CD14-positive monocyte (primary cell): Measurements from ENCODE around the gene STARD4. TPM values are rescaled to one million over a fixed set of nuclear protein-coding genes. Genes with fewer than 3 reads are reported as not detected.

Experiments used
- DNase-seq, 3 donors: peaks; one replicate each; pipeline ENCODE4 v3.0.0-alpha.2; 2011 to 2022
- H2AFZ ChIP-seq: 2 replicates; pipeline ENCODE4 v1.6.0; 2012; ENCODE audit warnings: mild to moderate bottlenecking, low read depth, low read length, inconsistent platforms; ENCODE audit not compliant: insufficient read depth, poor library complexity, severe bottlenecking
- H3K27ac ChIP-seq, 2 donors: 1 replicate in 1 of 2; 2 replicates in 1 of 2; pipeline ENCODE4 v1.5.1; 2012 to 2013; ENCODE audit warnings: low read length in 2 of 2, control low read depth in 1 of 2, inconsistent platforms in 1 of 2, low read depth in 1 of 2, mild to moderate bottlenecking in 1 of 2
- H3K27me3 ChIP-seq, 2 donors: one replicate each; pipeline versions ENCODE4 v1.6.0 to v1.6.1; 2011 to 2013; ENCODE audit warnings: low read length in 2 of 2; ENCODE audit not compliant: control insufficient read depth in 2 of 2, insufficient read depth in 2 of 2
- H3K36me3 ChIP-seq, 2 donors: replicated peaks in 1 of 2; 1 replicate in 1 of 2; 2 replicates in 1 of 2; pipeline versions ENCODE4 v1.5.1 to v1.6.1; 2012 to 2013; ENCODE audit warnings: low read length in 2 of 2, control low read depth in 1 of 2, inconsistent platforms in 1 of 2, mild to moderate bottlenecking in 1 of 2; ENCODE audit not compliant: insufficient read depth in 2 of 2, control insufficient read depth in 1 of 2
- H3K4me1 ChIP-seq, 2 donors: 1 replicate in 1 of 2; 2 replicates in 1 of 2; pipeline versions ENCODE4 v1.5.1 to v1.6.1; 2012 to 2013; ENCODE audit warnings: low read length in 2 of 2, control low read depth in 1 of 2, inconsistent platforms in 1 of 2, mild to moderate bottlenecking in 1 of 2, moderate library complexity in 1 of 2; ENCODE audit not compliant: insufficient read depth in 2 of 2, control insufficient read depth in 1 of 2
- H3K4me2 ChIP-seq: replicated peaks from 2 replicates; pipeline ENCODE3; 2012; ENCODE audit warnings: low read length, moderate library complexity, mild to moderate bottlenecking; ENCODE audit not compliant: poor library complexity, severe bottlenecking; ENCODE audit errors: extremely low read depth
- H3K4me3 ChIP-seq, 3 experiments: fragments of 200-600 bp in 1 of 3; sonication (generic) in 1 of 3; replicated peaks in 1 of 3; 1 replicate in 2 of 3; 2 replicates in 1 of 3; pipeline ENCODE4 v1.5.1; 2011 to 2013; ENCODE audit warnings: low read length in 3 of 3, mild to moderate bottlenecking in 3 of 3, control low read depth in 2 of 3, low read depth in 2 of 3, inconsistent platforms in 1 of 3, moderate library complexity in 1 of 3
- H3K79me2 ChIP-seq: 2 replicates; pipeline ENCODE4 v1.6.0; 2012; ENCODE audit warnings: mild to moderate bottlenecking, control low read depth, inconsistent platforms, low read length, moderate library complexity; ENCODE audit not compliant: insufficient read depth
- H3K9ac ChIP-seq: 2 replicates; pipeline ENCODE4 v1.6.0; 2017; ENCODE audit warnings: low read length, mild to moderate bottlenecking; ENCODE audit not compliant: insufficient read depth, poor library complexity, severe bottlenecking
- H3K9me3 ChIP-seq, 2 donors: replicated peaks in 1 of 2; 1 replicate in 1 of 2; 2 replicates in 1 of 2; pipeline versions ENCODE4 v1.5.1 to v1.6.1; 2012 to 2013; ENCODE audit warnings: low read length in 2 of 2, control low read depth in 1 of 2; ENCODE audit not compliant: control insufficient read depth in 1 of 2, insufficient read depth in 1 of 2
- H4K20me1 ChIP-seq: 2 replicates; pipeline ENCODE4 v1.6.0; 2012; ENCODE audit warnings: mild to moderate bottlenecking, low read length, control low read depth, moderate library complexity; ENCODE audit not compliant: insufficient read depth
- H3K27ac Mint-ChIP-seq, 7 donors: one replicate each; pipeline ENCODE4 v1.8.0; 2020; ENCODE audit warnings: mild to moderate bottlenecking in 7 of 7, mixed read lengths in 7 of 7, moderate library complexity in 6 of 7, inconsistent platforms in 2 of 7
- H3K27me3 Mint-ChIP-seq, 3 donors: one replicate each; pipeline ENCODE4 v1.8.0; 2021 to 2022; ENCODE audit warnings: low read depth in 3 of 3, mild to moderate bottlenecking in 3 of 3, mixed read lengths in 3 of 3, moderate library complexity in 3 of 3, inconsistent platforms in 1 of 3
- H3K36me3 Mint-ChIP-seq, 2 donors: one replicate each; pipeline ENCODE4 v1.8.0; 2020; ENCODE audit warnings: mixed read lengths in 2 of 2, inconsistent platforms in 1 of 2, mild to moderate bottlenecking in 1 of 2
- H3K4me1 Mint-ChIP-seq: one replicate; pipeline ENCODE4 v1.8.0; 2020; ENCODE audit warnings: mild to moderate bottlenecking, mixed read lengths
- H3K4me3 Mint-ChIP-seq, 2 donors: one replicate each; pipeline ENCODE4 v1.8.0; 2020; ENCODE audit warnings: mild to moderate bottlenecking in 2 of 2, mixed read lengths in 2 of 2, moderate library complexity in 1 of 2
- H3K9me3 Mint-ChIP-seq, 7 donors: one replicate each; pipeline ENCODE4 v1.8.0; 2020 to 2022; ENCODE audit warnings: mixed read lengths in 7 of 7, mild to moderate bottlenecking in 6 of 7, moderate library complexity in 6 of 7, inconsistent platforms in 2 of 7
- CTCF ChIP-seq: fragments of 200-600 bp; IDR thresholded peaks from one replicate; pipeline ENCODE4 v1.8.0; 2022; ENCODE audit warnings: antibody characterized with exemption, mild to moderate bottlenecking
- WGBS: methylation state at CpG from one replicate; pipeline ENCODE4 v1.1.5; 2013; ENCODE audit warnings: missing lambda C conversion rate; ENCODE audit not compliant: insufficient coverage; 5-methylcytosine and 5-hydroxymethylcytosine counted together
- intact Hi-C, 2 donors: fragments of 100-400 bp; cut with micrococcal nuclease; formaldehyde crosslinking; loops; one replicate each; pipeline versions ENCODE4 v1.15.0 to v1.15.1; 2023
- polyA plus RNA-seq, 3 donors: library from polyadenylated mRNA; depleted of rRNA in 1 of 3; unstranded in 2 of 3; stranded (reverse) in 1 of 3; fragments of 300-500 nt in 2 of 3; fragments of >200 nt in 1 of 3; fragmentation: Illumina TruSeq in 2 of 3; gene quantifications; 1 replicate in 2 of 3; 2 replicates in 1 of 3; pipeline ENCODE4 v1.2.3, GENCODE V29; 2012 to 2021

STARD4 gene
- polyA plus RNA-seq, 3 donors = 6.4 to 7.7 (median 6.7) TPM

- Histone ChIP-seq H2AFZ (no peak overlapping the region), H4K20me1 (no peaks in the 10 kb centered on the region), H3K4me1 (peaks cover 14 to 16% of the 10 kb centered on the region in 2 donors), H3K9me3 (no peaks in the 10 kb centered on the region), H3K4me2 (no peak overlapping the region), H3K9ac (no peak overlapping the region), H3K27ac (no peak overlapping the region), H3K36me3 (peaks cover 7 to 12% of the 10 kb centered on the region in 2 donors), H3K27me3 (no peaks in the 10 kb centered on the region), H3K4me3 (no peak overlapping the region), H3K79me2 (peaks cover 22% of the 10 kb centered on the region)
- Mint-ChIP-seq H3K36me3 (peaks cover 14 to 21% of the 10 kb centered on the region in 2 donors), H3K27me3 (peaks cover 0 to 2% (median 0%) of the 10 kb centered on the region in 3 donors), H3K4me1 (peaks cover 21% of the 10 kb centered on the region), H3K9me3 (no peaks in the 10 kb centered on the region), H3K4me3 (no peak overlapping the region), H3K27ac (no peak overlapping the region)
- no peak for DNase-seq
- no peak for TF ChIP-seq CTCF
- intact Hi-C loops = no loop called here
- no CpG with 5 or more reads among the region's 4 CpGs for WGBS
Measured at GRCh38 chr5:111507276-111507675, 5.1 kb downstream of the STARD4 start.

- no peak for DNase-seq
- 100% methylated on average over 1 of the region's 1 CpG for WGBS
- H3K4me3 Mint-ChIP-seq = no peak overlapping the region
- Histone ChIP-seq H3K4me2 (no peak overlapping the region), H3K27me3 (no peaks in the 10 kb centered on the region), H3K36me3 (peaks cover 12 to 19% of the 10 kb centered on the region in 2 donors), H3K9ac (no peak overlapping the region), H4K20me1 (no peaks in the 10 kb centered on the region), H3K9me3 (no peaks in the 10 kb centered on the region), H3K79me2 (peaks cover 9% of the 10 kb centered on the region), H2AFZ (no peak overlapping the region), H3K4me3 (no peak overlapping the region), H3K4me1 (peaks cover 0 to under 1% of the 10 kb centered on the region in 2 donors), H3K27ac (no peak overlapping the region)
- intact Hi-C loops = no loop called here
- TF ChIP-seq CTCF = no peak
- H3K4me1 Mint-ChIP-seq = peaks cover 7% of the 10 kb centered on the region
- peaks cover 19 to 33% of the 10 kb centered on the region in 2 donors for H3K36me3 Mint-ChIP-seq
- no peaks in the 10 kb centered on the region for H3K27me3 Mint-ChIP-seq
- no peaks in the 10 kb centered on the region for H3K9me3 Mint-ChIP-seq
- no peak overlapping the region for H3K27ac Mint-ChIP-seq
Measured at GRCh38 chr5:111505096-111505495, 7.2 kb downstream of the STARD4 start.
